K562 (cell line): ENCODE data around the gene TUBG2. TPM values are rescaled to one million over a fixed set of nuclear protein-coding genes. Genes with fewer than 3 reads are reported as not detected.

Experiments used
- GATAD2B ChIP-seq: fragments of 450-650 bp; IDR thresholded peaks from 2 replicates; pipeline ENCODE4 v1.6.1; 2017; ENCODE audit warnings: mild to moderate bottlenecking, borderline replicate concordance
- HMG20B ChIP-seq: fragments of 250-450 bp; sonication (Bioruptor Pico); IDR thresholded peaks from 2 replicates; pipeline ENCODE4 v1.5.0; 2021; ENCODE audit warnings: mild to moderate bottlenecking
- L3MBTL2 ChIP-seq: fragments of 450-650 bp; IDR thresholded peaks from 2 replicates; pipeline ENCODE4 v1.6.1; 2016; ENCODE audit warnings: mild to moderate bottlenecking, moderate library complexity
- LARP7 ChIP-seq: fragments of 450-650 bp; IDR thresholded peaks from 2 replicates; pipeline ENCODE4 v1.6.1; 2016
- MGA ChIP-seq: fragments of 450-650 bp; IDR thresholded peaks from 2 replicates; pipeline ENCODE4 v1.6.1; 2016; ENCODE audit warnings: mild to moderate bottlenecking, moderate library complexity
- MTA1 ChIP-seq: fragments of 450-650 bp; IDR thresholded peaks from 2 replicates; pipeline ENCODE4 v1.6.1; 2017; ENCODE audit warnings: borderline replicate concordance
- NKRF ChIP-seq: fragments of 450-650 bp; IDR thresholded peaks from 2 replicates; pipeline ENCODE4 v1.6.1; 2016; ENCODE audit warnings: borderline replicate concordance
- RBM22 ChIP-seq: fragments of 200-400 bp; formaldehyde crosslinking; IDR thresholded peaks from 2 replicates; pipeline ENCODE4 v1.6.1; 2018; ENCODE audit warnings: low read length, low read depth; ENCODE audit not compliant: poor library complexity, severe bottlenecking
- SMARCC2 ChIP-seq: fragments of 450-650 bp; IDR thresholded peaks from 2 replicates; pipeline ENCODE4 v1.6.1; 2017; ENCODE audit warnings: antibody characterized with exemption, moderate library complexity, mild to moderate bottlenecking, low read depth
- TAL1 ChIP-seq: fragments of 450-650 bp; IDR thresholded peaks from 2 replicates; pipeline ENCODE4 v1.6.1; 2016; ENCODE audit warnings: mild to moderate bottlenecking
- TCF3 ChIP-seq: sonication (generic); formaldehyde crosslinking; IDR thresholded peaks from 2 replicates; pipeline ENCODE4 v1.4.0; 2020; ENCODE audit warnings: mild to moderate bottlenecking, missing genetic modification reagents
- ZNF24 ChIP-seq: fragments of 450-650 bp; IDR thresholded peaks from 2 replicates; pipeline ENCODE4 v1.6.1; 2016
- ZNF253 ChIP-seq: fragments of 250-450 bp; sonication (Bioruptor Pico); conservative IDR thresholded peaks from 2 replicates; pipeline ENCODE4 v1.6.1; 2021; ENCODE audit warnings: mild to moderate bottlenecking
- ZNF639 ChIP-seq, 2 experiments: fragments of 200-800 bp in 1 of 2; sonication (Bioruptor generic) in 1 of 2; sonication (generic) in 1 of 2; formaldehyde crosslinking in 1 of 2; IDR thresholded peaks in 1 of 2; conservative IDR thresholded peaks in 1 of 2; 2 replicates each; pipeline versions ENCODE4 v1.5.0 to v1.6.1; 2016 to 2020; ENCODE audit warnings: missing compliant biosample characterization in 1 of 2, missing genetic modification characterization in 1 of 2, missing genetic modification reagents in 1 of 2
- polyA plus RNA-seq, 8 experiments: library from polyadenylated mRNA; depleted of rRNA in 4 of 8; stranded (reverse) in 5 of 8; unstranded in 3 of 8; fragments of >200 nt; fragmentation: Nextera tagmentation in 2 of 8; fragmentation: Illumina TruSeq in 1 of 8; extraction: Ambion mirVana in 2 of 8; extraction: Trizol in 1 of 8; gene quantifications; 2 replicates each; pipeline versions ENCODE4 v1.2.1 to v1.2.3, GENCODE V29; 2011 to 2014; ENCODE audit warnings: inconsistent platforms in 1 of 8, missing spikeins in 1 of 8
- total RNA-seq, 7 experiments: library from RNA; depleted of rRNA in 6 of 7; stranded (reverse); fragments of >200 nt in 6 of 7; fragmentation: Illumina TruSeq in 2 of 7; extraction: Trizol in 2 of 7; gene quantifications; 2 replicates each; pipeline versions ENCODE4 v1.2.1 to v1.2.3, GENCODE V29; 2011 to 2021; ENCODE audit warnings: low replicate concordance in 1 of 7

Gene TUBG2
- total and polyA plus RNA-seq, 9 of the 15 experiments (the other 6 are each of a cell fraction or from before 2014, with no cell fraction given): 0.09 to 0.80 (median 0.24) TPM; not detected in 2

DNA sequence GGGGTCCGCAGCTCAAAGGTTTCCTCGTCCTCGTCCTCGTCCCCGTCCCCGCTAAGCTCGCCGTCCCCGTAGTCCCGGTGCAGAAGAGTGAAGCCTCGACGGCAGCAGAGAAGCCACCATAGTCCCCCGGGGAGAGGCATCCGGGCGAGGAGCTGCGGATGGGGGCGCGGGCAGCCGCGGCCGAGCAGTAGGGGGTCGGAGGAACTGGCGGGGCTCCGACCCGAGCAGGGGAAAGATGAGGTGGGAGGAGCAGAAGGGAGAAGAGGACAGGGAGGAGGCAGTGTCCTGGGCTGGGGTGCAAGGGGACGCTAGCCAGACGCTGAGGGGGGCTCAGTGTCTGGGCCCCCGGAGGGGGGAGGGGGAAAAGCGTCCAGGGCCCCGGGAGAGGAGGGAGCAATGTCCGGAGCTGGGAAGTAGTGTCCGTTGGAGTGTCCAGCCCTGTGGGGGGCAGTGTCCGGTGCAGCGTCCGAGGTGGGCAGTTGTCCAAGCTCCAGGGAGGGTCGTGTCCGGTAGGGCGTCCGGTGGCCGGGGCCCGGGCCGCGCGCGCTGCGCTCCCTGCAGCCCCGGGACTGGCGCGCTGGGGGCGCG, 17.4 kb downstream of the TUBG2 start, which contains the start of gene PLEKHH3 (continued):
- TF ChIP-seq ZNF24 (no peak), ZNF253 (CRISPR knock-in tag) (no peak), RBM22 (peak; percentile 0), ZNF639 (CRISPR knock-in tag; conservative IDR thresholded peaks at IDR 0.05 in 1 of 2, IDR thresholded peaks at IDR 0.05 in 1 of 2) (peak in 1 of 2 experiments; percentile 89; a peak in 2 of 4 replicates), LARP7 (peak; percentile 67; the same call in 1 of the 2 replicates), TCF3 (CRISPR knock-in tag) (no peak), L3MBTL2 (no peak), MGA (no peak), GATAD2B (peak; percentile 48; the same call in 1 of the 2 replicates), MTA1 (no peak), HMG20B (CRISPR knock-in tag) (no peak), SMARCC2 (no peak), TAL1 (no peak), NKRF (peak; percentile 66; the same call in 1 of the 2 replicates)
